Hematopoietic multipotent progenitor cell treated with erythropoietin and hydrocortisone succinate and interleukin-3 and kit ligand, for 6 days (in vitro differentiated cells): ENCODE data around the gene TSC22D3.
"Not testable (repeated sequence)": the region's sequence is repeated elsewhere in the genome, so short reads cannot be mapped to it uniquely, and the experiment has no call there.

ENCODE experiments used
- DNase-seq: peaks from one replicate; pipeline ENCODE4 v3.0.0-alpha.2; 2015

Gene TSC22D3

DNA sequence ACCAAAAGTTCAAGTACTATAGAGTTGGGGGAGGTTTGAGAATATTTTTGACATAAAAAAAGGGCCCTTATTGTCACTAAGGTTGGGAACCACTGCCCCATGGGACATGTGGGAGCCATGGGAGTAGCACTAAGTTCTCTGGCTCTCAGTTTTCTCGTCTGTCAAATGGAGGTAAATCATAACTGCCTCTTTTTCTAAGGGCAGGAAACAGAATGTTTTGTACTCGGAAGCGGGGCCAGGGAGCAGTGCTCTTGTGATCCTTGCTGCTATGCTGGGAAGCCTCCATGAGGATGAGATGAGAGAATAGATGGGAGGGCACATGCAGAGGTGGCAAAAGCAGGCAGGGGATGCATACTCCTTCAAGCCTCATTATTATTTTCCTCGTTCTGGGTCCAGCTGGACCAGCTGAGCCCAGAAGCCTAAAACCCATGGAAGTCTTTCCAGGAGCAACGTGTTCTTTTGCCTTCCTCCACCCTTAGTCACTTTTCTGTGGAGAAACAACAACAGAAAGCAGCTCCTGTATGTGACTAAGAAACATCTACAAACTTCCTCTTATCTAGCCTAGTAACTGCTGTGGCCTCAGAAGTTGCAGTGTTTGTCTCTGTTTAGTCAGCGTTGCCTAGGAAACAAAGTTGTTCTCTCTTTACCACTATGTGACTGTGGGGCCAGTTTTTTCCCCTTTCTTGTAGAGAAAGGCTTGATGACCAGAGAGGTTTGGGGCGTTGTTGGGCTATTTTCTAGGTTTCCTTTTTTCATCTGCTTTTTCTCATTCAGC is 64.8 kb downstream of the TSC22D3 start:
- DNase-seq: peak; percentile 95

DNA sequence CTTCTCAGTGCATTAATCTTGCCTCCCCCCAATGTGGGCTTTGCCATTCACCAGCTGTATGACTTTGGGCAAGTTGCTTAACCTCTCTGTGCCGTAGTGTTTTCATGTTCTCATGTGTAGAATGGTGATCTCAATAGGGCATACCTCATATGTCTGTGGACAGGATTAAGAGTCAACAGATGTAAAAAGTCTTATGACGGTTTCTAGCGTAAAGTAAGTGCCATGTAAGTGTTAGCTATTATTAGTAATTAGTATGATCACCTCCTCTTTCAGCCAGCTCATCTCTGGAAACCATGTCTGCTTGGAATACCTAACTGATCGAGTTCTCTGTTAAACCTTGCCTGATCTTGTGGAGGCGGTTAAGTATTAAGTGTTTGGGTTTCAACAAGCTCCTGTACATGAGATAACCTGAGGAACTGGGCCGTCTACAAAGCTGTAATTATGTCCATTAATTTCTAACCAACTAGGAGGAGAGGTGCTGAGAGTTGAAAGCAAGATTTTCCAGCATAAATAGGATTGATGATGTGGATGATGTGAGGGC is 66.3 kb downstream of the TSC22D3 start:
- no peak for DNase-seq

DNA sequence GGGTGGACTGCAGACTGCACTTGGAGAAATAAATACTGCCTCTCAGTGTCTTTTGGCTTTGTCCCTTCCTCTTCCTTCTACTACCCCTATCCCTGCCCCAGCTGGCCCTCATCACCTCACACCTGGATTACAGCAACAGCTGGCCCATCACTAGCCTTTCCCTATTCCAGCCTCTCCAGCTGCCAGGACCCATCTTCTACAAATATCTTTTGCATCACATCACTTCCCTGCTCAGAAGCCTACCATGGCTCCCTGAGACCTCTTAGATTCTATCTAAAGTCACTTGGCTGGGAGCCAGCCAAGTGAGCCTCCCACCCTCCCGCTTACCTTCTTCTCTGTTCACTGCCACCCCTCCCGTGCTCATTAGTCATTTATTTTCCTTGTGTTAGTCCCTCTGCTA is 66.8 kb downstream of the TSC22D3 start:
- no peak for DNase-seq

DNA sequence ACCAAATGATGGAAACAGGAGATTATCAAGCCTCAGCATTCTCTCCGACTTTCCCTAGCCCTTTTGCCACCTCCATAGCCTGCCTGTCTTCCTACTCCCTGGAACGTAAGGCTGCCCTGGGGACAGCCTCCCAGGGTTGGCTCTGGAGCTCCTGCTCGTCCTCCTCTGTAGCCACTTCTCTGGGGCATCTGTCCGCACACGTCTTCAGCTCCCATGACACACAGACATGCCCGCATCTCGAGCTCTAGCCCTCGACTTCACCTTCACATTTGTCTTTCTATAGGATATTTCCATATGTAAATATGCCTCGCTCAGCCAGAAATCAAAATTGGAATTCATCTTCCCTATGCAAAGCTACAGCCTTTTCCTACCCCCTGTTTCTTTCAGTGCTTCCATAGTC is 67.7 kb downstream of the TSC22D3 start:
- no peak for DNase-seq

DNA sequence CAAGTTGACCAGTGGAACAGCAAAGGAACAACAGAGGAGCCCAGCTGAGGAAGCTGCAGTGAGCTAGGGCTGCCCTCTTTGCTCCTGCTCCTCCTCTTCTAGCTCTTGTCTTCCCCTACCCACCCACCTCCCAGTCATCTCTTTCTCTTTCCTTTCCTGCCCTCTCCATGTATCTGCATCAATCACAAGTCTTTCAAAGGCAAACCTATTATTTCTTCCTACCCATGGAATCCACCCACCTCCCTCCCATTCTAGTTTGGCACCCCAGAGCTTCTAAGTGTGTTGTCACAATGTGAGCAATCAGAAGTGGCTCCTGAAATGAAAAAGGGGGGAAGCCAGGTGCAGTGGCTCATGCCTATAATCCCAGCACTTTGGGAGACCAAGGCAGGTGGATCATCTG is 69.3 kb downstream of the TSC22D3 start:
- DNase-seq: no peak

DNA sequence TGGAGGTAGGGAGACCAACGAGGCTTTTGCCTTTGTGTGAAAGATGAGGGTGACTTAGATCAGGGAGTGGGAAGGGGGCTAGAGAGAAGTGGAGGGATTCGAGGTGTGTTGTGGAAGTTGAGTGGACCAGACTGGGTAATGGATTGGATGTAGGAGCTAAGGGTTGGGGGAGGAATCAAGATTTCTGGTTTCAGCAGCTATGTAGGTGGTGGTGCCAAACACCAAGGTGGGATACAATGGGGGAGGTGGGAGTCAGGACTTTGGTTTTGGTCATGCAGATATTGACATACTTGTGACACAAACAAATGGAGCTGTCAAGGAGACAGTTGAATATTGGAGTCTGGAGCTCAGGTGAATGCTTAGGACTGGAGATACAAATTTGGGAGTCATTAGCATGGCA is 71.0 kb downstream of the TSC22D3 start:
- no peak for DNase-seq

DNA sequence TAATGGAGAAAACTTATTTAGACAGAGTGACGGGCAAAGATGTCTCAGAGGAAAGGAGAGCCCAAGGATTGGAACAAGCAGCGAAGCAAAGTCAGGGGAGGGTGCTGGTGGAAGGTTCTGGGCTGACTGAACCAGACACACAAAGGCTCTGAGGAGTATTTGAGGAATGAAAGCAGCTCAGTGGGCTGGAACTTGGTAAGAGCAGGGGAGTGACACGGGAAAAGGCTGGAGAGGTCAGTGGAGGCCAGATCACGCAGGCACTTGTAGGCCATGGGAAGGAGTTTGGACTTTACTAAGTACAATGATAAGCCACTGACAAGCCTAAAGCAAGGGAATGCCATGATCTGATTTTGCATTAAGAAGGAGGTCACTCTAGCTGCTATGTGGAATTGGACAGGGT is 71.4 kb downstream of the TSC22D3 start:
- DNase-seq: no peak

DNA sequence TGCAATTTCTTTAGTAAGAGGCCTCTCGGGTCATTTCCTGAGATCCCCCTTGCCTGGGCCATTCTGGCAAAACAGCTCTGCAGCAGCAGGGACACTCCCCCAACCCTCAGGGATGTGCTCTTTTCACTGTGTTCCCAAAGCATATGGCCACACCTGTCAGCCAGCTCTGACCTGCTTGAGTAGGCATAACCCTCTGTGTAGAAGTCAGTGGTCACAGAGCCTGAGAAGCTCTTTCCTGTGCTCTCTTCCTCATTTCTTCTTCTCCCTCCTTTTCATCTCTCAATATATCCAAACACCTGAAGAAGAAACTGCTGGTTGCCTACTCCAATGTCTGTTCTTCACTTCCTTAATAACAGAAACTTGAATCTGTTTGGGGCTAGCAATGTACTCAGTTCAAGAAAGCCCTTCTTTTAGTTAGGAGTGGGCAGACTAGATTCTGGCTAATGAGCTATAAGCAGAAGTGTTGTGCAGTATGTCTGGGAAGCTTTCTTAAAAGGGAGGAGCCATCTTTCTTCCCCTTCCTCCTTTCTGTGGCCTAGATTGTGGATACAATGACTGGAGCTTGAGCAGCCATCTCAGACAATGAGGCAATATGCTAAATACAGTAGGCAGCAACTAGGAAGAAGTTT is 74.0 kb downstream of the TSC22D3 start:
- peak; percentile 21 for DNase-seq

DNA sequence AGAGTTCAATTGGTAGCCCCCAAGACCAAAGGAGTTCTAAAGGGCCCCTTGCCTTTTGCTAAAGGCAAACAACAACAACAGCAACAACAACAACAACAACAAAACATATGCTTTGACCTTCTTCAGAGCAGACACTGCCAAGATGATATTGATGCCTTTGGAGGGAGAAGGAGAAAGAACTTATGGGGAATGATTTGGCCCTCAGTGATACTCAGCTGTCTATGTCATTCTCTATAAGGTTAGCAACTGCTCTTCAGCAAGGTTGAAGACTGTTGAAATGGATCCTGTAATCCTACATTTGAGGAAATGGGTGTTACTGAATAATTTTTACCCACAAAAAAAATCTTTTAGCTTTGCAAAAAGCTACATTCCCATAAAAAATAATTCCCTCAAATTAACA is 74.8 kb downstream of the TSC22D3 start:
- DNase-seq: no peak

DNA sequence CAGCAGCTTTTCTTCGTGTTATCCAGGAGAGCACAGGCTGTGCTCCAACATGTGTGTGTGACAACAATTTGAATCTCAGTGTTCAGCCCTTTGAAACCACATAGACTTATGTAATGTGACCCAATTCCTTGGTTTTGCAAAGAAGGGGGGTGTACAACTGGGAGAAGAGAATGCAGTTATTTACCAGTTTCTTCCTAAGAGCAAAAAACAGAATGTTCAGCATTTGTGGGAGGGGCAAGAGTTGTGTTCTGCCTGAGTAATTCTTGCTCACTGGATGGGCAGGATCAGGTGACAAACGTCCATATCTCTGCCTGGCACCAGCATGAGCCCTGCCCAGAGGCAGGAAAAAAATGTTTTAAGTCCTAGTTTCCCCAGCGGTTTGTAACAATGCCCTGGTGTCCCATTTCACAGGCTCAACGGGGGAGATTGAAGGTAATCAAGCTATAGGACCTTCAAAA is 75.2 kb downstream of the TSC22D3 start:
- peak; percentile 80 for DNase-seq

DNA sequence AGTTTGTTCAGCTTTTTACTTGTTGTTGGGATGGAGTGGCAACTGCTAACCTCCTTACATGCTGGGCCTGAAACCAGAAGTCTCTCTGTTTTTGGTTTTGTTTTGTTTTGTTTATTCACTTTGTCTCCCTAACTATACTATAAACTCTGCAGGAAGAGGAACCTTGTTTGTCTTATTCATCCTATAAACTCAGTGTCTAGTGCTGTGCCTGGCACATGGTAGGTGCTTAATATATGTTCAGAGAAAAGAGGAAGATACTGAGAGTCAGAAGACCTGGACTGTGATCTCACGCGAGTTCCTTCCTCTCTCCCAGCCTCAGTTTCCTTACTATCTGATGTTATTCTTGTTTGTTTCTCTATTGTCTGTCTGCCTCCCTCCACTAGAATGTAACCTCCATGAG is 76.0 kb downstream of the TSC22D3 start:
- DNase-seq: no peak

DNA sequence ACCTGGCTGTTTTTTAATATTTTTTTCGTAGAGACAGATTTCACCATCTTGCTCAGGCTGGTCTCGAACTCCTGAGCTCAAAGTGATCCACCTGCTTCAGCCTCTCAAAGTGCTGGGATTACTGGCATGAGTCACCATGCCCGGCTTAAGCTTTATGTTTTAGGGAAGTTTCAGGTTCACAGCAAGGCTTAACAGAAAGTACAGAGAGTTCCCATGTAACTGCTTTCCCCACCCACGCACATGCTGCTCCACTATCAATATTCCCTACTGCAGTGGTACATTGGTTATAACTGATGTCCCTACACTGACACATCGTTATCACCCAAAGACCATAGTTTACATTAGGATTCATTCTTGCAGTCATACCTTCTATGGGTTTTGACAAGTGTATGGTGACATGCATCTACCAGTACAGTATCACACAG is 84.6 kb downstream of the TSC22D3 start:
- DNase-seq: no peak

DNA sequence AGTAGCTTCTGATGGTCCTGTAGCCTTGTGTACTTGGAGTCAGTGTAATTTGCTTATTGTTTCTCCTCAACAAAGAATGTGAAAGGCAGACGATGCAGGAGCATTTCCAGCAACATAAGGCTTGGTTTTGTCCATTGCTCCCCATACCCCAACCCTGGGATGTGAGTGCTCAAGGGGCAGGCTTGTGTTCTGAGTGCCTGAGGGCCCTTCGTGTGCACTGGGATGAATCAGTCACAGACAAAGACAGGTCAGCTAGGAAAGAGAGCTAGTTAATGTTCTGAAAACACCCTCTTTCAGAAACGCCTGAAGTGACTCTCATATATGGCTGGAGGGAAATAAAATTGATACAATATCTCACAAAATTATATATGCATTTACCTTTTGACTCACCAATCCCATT is 88.1 kb downstream of the TSC22D3 start:
- DNase-seq: no peak

DNA sequence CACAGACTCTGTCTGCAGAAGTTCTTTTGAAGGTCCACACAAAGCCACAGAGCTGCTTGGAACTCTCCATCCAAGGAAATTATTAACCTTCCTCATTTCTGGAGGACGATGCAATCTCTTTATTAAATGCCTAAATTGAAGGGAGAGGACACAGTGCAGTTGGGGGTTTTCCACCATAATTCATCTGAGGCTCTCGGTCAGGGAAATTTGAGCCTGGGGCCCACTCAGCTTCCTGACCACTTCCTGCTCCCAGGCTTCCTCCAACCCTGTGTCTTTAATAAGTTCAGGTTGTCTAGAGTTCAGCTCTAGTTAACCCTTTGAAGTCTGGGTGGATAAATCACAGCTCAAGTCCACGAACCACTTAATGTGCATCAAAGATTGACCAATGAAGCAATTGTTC is 88.8 kb downstream of the TSC22D3 start:
- no peak for DNase-seq

DNA sequence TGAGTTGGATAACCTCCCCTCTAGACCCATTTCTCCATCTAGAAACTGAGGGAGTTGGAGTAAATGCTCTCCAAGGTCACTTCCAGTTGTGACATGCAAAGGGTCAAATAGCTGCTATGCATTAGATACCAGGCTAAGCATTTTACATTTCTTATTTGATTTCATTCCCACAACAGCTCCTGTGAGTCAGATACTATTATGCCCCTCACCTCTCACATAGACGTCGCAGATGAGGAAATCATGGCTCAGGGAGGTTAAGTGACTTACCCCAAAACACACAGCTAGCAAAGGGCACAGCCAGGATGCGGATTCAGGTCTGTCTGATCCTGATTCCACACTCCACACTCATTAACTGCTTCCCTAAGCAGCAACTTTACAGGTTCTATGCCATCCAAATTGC is 89.6 kb downstream of the TSC22D3 start:
- no peak for DNase-seq

DNA sequence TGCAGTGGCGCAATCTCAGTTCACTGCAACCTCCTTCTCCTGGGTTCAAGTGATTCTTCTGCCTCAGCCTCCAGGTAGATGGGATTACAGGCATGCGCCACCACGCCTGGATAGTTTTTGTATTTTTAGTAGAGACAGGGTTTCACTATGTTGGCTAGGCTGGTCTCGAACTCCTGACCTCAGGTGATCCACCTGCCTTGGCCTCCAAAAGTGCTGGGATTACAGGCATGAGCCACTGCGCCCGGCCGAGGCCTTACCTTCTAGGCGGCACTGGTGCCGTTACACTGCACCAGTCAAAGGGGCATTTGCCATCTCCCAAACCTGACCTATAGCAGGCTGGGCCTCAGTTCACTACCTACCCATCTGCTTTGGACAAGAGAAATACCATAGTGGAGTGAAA is 90.0 kb downstream of the TSC22D3 start:
- DNase-seq: not testable (repeated sequence)

DNA sequence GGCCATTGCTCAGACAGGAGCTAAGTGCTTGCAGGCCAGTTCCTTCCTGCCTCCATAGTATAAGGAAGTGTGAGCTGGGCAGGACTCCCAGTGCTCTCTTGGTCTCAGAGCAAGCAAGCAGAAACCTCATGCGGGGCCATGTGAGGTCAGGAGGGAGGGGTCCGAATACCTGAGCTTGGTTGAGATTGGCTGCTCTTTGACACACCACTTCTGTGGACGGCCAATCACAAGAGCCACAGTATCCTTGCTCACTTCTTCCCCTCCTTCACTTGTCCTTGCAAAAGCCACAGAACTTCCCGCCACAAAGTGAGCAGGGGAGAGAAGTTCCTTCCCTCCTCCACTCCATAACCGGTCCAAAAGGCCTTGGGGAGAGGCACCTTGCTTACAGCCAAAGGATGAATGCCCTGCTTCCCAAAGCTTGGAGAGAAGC is 90.6 kb downstream of the TSC22D3 start:
- DNase-seq: peak; percentile 86

DNA sequence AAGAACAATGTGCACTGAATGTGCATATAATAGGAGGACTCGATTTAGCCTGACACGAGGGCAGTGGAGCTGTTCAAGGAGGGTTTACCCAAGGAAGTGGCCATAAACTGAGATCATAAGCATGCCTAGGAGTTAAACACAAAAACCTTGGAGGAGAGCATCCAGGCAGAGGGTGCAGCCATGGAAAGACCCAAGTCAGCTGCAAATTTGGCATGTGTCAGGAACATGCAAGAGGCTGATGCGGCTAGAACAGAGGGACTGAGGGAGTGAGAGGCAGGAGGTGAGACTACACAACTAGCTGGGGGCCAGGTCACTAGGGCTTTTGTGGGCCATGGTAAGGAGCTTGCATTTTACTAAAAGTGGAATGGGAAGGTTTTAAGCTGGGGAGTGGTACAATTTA is 91.7 kb downstream of the TSC22D3 start:
- DNase-seq: no peak

DNA sequence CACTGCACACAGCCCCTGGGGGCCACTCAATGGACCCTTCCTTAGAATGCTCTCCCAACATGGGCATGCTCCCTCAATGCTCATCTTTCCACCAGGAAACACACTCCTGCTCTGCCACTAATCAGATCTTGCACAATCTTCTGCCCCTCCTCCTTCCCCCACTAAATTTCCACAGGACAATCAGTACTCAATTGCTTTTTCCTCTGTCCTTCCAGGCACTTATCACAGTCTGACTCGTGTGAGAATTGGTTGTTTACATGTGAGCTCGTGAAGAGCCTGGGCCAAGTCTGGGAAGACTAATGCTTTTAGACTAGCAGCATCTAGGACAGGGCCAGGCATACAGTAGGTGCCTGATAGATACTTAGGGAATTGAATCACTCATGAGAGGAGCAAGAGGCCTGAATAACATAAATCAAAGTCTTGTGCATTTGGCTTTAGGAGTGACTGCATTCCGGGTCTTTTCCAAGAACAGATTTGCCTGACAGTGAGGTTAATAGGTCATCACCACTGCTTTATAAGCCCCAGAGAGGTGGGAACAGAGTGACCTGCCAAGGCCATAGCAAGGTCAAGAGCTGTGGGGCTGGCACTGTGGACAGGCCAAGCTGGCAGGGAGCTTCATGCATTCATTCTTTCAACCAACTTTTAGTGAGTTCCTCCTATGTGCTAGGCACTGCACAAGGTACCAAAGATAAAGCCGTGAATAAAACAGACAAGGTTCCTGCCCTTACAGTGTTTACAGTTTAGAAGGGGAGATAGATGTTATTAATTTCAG is 92.3 kb downstream of the TSC22D3 start:
- DNase-seq: no peak

DNA sequence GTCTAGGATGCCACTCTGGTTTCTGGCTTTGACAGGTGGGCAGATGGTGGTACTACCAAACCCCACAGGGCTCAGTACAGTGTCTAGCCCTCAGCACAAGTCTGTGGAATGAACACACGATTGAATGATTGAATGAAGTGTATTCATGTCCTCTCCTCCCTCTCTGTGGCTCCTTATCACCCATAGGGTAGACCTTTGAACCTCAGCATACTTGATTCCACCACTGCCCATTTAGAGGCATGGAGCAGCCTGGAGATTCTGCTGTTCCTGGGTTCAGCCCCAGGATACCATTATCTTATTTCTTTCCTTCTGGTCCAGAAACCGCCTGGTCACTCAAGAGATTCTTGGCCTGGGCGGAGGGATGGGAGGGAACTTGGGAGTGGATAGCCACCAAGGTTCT is 93.3 kb downstream of the TSC22D3 start:
- DNase-seq: no peak

DNA sequence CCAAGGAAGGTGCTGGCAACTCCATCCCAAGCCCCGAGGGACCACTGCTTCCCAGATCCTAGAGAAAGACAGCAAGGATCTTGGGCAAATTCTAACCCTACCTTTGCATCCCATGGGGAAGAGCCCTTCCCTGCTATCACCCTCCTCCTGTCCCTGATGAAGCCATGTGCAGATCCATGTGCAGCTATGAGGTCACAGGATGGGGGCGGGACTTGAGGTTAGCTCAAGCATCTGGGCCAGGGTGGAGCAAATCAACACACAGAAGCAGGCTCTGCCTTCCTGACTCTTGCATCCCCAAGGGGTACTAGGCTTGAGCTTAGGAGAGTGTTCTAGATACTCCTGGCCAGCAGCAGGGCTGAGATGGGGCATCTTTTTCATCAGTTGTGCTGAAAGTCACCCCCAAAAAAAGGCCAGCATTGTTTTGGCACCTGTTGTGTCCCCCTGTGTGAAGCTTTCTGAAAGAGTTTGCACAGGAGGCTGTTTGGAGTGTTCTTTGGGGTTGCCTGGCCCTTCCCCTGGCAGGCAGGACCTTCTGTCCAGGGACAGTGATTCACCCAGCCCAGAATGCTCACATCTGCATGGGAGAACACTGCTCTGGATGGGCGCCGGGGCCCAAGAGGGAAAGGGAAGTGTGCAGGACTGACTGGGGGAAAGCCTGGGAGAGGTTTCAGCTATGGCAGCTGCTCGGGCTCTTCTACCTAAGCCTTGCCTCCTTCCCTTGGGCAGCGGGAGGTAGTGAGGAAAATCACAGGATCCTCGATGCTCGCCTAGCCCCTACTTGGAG is 96.4 kb downstream of the TSC22D3 start:
- DNase-seq: peak; percentile 85

DNA sequence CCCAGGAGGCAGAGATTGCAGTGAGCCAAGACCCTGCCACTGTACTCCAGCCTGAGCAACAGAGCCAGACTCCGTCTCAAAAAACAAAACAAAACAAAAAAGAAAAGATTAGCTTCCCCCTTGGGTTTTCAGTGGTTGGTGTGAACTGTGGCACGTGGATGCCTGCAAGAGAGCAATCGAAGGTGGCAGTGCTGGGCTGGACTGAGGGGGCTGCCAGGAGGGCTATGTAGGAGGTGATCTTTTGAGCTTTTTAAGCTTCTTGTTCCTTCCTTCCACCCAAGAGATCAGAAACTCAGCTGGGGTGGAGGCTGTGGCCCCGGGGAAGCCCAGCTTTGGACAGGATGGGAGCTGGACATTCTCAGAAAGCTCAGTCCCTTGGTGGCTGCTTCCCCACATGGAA is 97.7 kb downstream of the TSC22D3 start:
- no peak for DNase-seq

DNA sequence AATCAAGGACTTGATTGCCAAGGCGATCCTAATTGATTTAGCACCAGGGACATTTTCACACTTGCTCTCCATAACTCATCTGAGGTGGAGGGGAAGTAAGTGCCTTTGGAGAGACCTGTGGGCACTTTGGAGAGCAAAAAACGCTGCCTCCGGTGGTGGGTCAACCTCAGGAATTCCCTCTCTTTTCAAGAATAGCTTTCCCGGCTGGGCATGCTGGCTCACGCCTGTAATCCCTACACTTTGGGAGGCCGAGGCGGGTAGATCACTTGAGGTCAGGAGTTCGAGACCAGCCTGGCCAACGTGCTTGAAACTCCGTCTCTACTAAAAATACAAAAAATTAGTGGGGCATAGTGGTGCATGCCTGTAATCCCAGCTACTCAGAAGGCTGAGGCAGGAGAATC is 98.1 kb downstream of the TSC22D3 start:
- DNase-seq: peak; percentile 19
